Fibroblast of mammary gland (primary cell): ENCODE measurements around the gene LHX8.
A peak's percentile ranks its signal among the peaks of the same experiment; 100 is the strongest.

Experiments
- DNase-seq: peaks from one replicate; pipeline ENCODE4 v3.0.0-alpha.2; 2010; ENCODE audit warnings: low read depth
- H3K4me3 ChIP-seq: 2 replicates; pipeline ENCODE4 v1.5.1; 2011; ENCODE audit warnings: low read depth, mild to moderate bottlenecking, low read length, moderate library complexity; ENCODE audit not compliant: control insufficient read depth
- TF ChIP-seq, protein P1 (sequence below): conservative IDR thresholded peaks from 2 replicates; pipeline ENCODE4 v1.5.1; 2011; ENCODE audit warnings: low read depth, low read length, inconsistent platforms; ENCODE audit not compliant: control insufficient read depth, insufficient read depth

Gene LHX8

DNA sequence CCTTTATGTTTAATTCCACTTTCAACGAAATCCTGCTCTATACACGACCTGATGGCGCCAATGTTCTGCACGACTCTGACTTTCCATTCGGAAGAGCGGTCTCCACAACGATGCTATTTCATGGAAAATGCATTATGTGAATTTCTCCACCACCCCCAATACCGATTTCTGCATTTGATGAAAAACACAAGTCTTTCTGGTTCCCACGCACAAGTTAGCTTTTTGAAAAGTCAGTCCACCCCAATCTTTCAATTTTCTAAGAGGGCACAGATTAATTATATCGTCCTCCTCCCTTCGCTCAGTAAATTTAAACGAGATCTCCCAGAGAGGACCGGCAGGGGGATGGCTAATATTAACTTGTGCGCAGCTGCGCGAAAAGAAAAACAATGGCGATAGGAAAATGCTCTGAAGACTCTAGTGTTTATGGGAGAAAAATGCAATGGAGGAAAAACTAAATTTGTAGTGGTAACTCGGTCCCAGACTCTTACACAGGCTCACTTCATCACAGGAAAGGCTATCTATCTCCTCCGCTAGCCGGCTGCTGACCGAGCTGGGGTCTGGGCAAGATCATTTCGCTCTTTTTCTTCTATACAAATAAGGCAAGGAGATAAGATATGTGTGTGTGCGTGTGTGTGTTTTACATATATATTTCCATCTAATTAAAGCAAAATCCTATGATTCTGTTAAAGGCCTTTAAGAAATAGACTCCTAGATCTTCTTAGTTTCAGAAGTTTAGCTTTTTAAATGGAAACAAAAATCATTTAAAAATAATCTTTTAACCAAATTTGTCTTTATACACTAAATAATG, 1.2 kb upstream of the LHX8 start:
- TF ChIP-seq, protein P1, sequence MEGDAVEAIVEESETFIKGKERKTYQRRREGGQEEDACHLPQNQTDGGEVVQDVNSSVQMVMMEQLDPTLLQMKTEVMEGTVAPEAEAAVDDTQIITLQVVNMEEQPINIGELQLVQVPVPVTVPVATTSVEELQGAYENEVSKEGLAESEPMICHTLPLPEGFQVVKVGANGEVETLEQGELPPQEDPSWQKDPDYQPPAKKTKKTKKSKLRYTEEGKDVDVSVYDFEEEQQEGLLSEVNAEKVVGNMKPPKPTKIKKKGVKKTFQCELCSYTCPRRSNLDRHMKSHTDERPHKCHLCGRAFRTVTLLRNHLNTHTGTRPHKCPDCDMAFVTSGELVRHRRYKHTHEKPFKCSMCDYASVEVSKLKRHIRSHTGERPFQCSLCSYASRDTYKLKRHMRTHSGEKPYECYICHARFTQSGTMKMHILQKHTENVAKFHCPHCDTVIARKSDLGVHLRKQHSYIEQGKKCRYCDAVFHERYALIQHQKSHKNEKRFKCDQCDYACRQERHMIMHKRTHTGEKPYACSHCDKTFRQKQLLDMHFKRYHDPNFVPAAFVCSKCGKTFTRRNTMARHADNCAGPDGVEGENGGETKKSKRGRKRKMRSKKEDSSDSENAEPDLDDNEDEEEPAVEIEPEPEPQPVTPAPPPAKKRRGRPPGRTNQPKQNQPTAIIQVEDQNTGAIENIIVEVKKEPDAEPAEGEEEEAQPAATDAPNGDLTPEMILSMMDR, result no peak
- DNase-seq, result no peak
- no peak overlapping the region for H3K4me3 ChIP-seq

DNA sequence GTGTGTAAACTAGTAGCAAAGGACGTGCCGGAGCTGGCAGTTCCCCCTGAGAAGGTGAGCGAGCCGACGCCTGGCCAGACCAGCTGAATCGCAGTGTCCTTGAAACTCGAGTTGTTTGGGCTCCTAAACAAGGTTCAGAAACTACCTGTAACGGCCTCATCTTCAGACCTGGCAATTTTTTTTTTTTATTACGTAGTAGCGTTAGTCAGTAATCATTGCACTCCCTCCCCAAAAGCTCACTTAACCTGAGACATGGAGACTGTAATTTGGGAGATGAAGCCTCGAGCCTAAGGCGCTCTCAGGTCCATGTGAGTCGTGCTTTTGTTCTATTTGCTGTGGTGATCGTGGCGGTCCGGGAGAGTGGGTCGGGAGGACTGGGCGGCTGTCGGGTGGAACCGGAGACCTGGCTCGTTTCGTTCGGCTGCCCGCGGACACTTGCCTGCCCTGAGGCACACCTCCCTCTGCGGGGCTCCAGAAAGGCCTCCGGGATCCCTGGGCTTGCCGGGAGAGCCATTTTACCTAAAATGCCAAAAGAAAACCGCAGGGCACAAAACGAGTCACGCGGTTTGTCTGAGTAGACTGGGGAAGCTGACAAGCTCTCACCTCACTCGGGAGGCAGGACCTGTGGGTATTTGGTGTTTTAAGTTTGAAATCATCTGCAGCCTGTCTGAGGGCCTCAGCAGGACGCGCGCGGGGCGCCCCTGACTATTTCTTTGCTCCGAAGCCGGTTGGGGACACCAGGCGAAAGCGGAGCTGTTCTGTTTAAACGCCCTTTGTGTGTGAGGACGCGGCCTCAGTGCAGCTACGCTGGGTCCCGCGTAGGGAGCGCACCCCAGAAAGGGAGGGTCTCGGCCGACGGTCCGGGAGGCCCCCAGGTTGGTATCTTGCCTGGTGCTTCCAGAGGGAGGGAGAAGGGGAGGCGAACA, 722 bp downstream of the LHX8 start:
- no peak for DNase-seq
- TF ChIP-seq, protein P1, result no peak
- no peak overlapping the region for H3K4me3 ChIP-seq

DNA sequence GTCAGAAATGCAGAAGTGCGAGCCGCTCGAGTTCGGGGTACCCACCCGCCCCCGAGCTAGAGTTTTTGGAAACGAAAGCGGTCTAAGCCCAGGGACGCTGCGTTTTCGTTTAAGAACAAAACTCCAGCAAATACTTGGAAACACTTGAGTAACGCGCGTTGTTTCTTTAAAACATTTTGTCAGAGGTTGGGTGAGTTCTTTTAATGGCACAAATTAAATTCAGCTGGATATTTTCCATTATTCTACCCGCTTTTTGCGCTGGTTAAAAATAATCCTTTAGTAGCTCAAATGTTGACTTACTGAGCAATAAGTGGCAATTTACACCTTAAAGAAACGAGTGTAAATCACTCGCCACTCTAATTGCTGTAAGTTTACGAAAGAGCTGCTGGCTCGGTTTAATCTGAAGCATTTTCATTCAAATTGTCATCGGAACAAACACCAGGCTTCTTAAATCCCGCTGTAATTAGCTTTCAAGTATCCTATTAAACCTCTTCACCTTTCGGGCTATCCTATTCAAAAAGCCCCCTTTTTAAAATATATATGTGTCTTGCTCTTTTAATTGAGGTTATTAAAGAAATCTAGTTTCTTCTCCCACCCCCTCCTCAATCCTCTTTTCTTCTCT, 1.5 kb downstream of the LHX8 start:
- DNase-seq, result no peak
- no peak overlapping the region for H3K4me3 ChIP-seq
- TF ChIP-seq, protein P1, result no peak

DNA sequence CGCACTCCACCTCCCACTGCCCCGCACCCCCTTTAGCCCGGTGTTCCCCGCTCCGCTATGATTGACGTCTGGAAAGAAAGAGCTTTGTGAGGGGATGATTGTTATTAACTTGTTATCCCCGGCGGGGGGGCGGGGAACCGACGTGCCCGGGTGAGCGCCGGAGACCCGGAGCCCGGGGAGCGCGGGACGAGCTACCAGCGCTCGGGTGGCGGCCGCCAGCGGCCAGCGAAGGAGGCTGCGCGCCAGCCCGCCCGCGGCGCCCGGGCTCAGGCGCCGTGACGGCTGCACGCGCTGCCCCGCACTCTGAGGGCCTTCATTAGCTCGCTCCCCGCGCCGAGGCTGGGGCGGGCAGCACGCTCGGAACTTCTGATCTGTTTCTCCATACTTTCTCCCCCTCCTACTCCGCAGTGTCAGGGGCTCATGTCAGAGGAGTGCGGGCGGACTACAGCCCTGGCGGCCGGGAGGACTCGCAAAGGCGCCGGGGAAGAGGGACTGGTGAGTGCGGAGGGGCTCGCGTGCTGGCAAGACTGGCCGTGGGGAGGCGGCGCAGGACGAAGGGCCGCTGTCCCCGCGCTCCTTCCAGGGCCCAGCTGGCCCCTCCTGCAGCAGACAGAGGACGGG, 2.1 kb downstream of the LHX8 start:
- TF ChIP-seq, protein P1, result no peak
- no peak overlapping the region for H3K4me3 ChIP-seq
- no peak for DNase-seq

DNA sequence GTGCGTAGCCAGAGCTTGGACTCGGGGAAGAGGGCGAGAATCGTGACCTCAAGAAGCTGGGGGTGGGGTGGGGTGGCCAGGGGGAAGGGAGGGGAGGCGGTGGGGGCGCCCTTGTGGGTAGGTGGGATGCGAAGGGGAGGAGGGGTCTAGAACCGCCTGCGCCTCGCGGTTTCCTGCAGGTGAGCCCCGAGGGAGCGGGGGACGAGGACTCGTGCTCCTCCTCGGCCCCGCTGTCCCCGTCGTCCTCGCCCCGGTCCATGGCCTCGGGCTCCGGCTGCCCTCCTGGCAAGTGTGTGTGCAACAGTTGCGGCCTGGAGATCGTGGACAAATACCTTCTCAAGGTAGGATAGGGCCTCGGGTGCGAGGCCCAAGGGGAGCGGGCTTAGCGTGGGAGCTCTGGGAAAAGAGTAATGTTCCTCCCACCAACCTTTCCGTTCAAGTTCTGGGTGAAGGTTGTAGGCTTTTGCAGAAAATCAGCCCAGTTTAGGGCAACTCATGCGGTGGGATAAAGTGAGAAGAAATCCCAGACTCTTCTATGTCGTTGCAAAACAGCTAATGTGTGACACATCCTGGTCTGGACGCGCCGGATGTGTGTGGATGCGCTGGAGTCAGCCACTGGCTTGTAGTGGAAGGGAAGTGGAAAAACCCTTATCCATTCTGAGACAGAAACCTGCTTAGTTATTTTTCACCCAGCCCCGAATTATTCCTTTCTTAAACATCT, 2.9 kb downstream of the LHX8 start:
- TF ChIP-seq, protein P1, result no peak
- no peak overlapping the region for H3K4me3 ChIP-seq
- DNase-seq, result peak; percentile 7
